GF-D8 (cell line): ENCODE data around the gene NIN.
A peak's percentile ranks its signal among the peaks of the same experiment; 100 is the strongest.
"Not testable (repeated sequence)": the region's sequence is repeated elsewhere in the genome, so short reads cannot be mapped to it uniquely, and the experiment has no call there.

Experiments
- DNase-seq: peaks from one replicate; lab custom pipeline; 2025; lab: John Stamatoyannopoulos, UW

NIN gene

GRCh38 chr14:50816395-50817047 is 14.4 kb downstream of the NIN start:
- no peak for DNase-seq

- not testable (repeated sequence) for DNase-seq
Observed at GRCh38 chr14:50815526-50815925, 15.4 kb downstream of the NIN start.

GRCh38 chr14:50815058-50815457 is 15.9 kb downstream of the NIN start:
- not testable (repeated sequence) for DNase-seq

- DNase-seq, result no peak
Observed at GRCh38 chr14:50814161-50814560, 16.8 kb downstream of the NIN start.

- peak; percentile 94 for DNase-seq
Observed at GRCh38 chr14:50813544-50813863, 17.5 kb downstream of the NIN start.

GRCh38 chr14:50812856-50813543 is 18.0 kb downstream of the NIN start:
- DNase-seq, result peak; percentile 81

GRCh38 chr14:50812180-50812579 is 18.8 kb downstream of the NIN start:
- no peak for DNase-seq

- DNase-seq, result no peak
Observed at GRCh38 chr14:50808053-50808452, 22.9 kb downstream of the NIN start.

- DNase-seq, result no peak
Observed at GRCh38 chr14:50806241-50806933, 24.6 kb downstream of the NIN start.

GRCh38 chr14:50805396-50805795 is 25.6 kb downstream of the NIN start:
- no peak for DNase-seq

GRCh38 chr14:50804181-50804721 is 26.7 kb downstream of the NIN start:
- DNase-seq, result no peak

- DNase-seq, result no peak
Observed at GRCh38 chr14:50801706-50802105, 29.3 kb downstream of the NIN start.

- DNase-seq, result no peak
Observed at GRCh38 chr14:50800032-50800431, 30.9 kb downstream of the NIN start.

GRCh38 chr14:50798048-50798421 is 32.9 kb downstream of the NIN start:
- no peak for DNase-seq

- no peak for DNase-seq
Observed at GRCh38 chr14:50797250-50798047, 33.5 kb downstream of the NIN start.

GRCh38 chr14:50796390-50796789 is 34.6 kb downstream of the NIN start:
- DNase-seq, result no peak

GRCh38 chr14:50795909-50796308 is 35.1 kb downstream of the NIN start:
- no peak for DNase-seq

- DNase-seq, result no peak
Observed at GRCh38 chr14:50795142-50795541, 35.8 kb downstream of the NIN start.

GRCh38 chr14:50794068-50794645 is 36.8 kb downstream of the NIN start:
- no peak for DNase-seq

- no peak for DNase-seq
Observed at GRCh38 chr14:50792634-50793068, 38.3 kb downstream of the NIN start.

GRCh38 chr14:50792051-50792477 is 38.9 kb downstream of the NIN start:
- no peak for DNase-seq

GRCh38 chr14:50791201-50791600 is 39.8 kb downstream of the NIN start:
- DNase-seq, result no peak
